Measurements from ENCODE around the gene SLC5A2.

GRCh38 chr16:31498493-31498892, 15.6 kb downstream of the SLC5A2 start:
- TF ChIP-seq CTCF (conservative IDR thresholded peaks at IDR 0.05; ENCODE audit: low read depth, low read length) = no peak
- no peak for TF ChIP-seq EZH2 (IDR thresholded peaks at IDR 0.05; ENCODE audit: low read length, unreplicated experiment)
